Endothelial cell (in vitro differentiated cells): ENCODE results near the gene BCKDK. TPM values are rescaled to one million over a fixed set of nuclear protein-coding genes. Genes with fewer than 3 reads are reported as not detected.

Experiments used
- DNase-seq: peaks from one replicate; pipeline ENCODE4 v3.0.0; 2021; ENCODE audit warnings: low spot score
- H3K27ac Mint-ChIP-seq: one replicate; pipeline ENCODE4 v1.8.0; 2021; ENCODE audit warnings: mixed read lengths, inconsistent platforms; ENCODE audit not compliant: unreplicated experiment
- H3K27me3 Mint-ChIP-seq: one replicate; pipeline ENCODE4 v1.8.0; 2021; ENCODE audit warnings: mild to moderate bottlenecking, moderate library complexity, mixed read lengths, inconsistent platforms; ENCODE audit not compliant: unreplicated experiment
- H3K36me3 Mint-ChIP-seq: one replicate; pipeline ENCODE4 v1.8.0; 2021; ENCODE audit warnings: mild to moderate bottlenecking, low read depth, mixed read lengths, inconsistent platforms; ENCODE audit not compliant: unreplicated experiment
- H3K4me1 Mint-ChIP-seq: one replicate; pipeline ENCODE4 v1.8.0; 2021; ENCODE audit warnings: mild to moderate bottlenecking, mixed read lengths, inconsistent platforms; ENCODE audit not compliant: unreplicated experiment
- H3K4me3 Mint-ChIP-seq: one replicate; pipeline ENCODE4 v1.8.0; 2021; ENCODE audit warnings: mild to moderate bottlenecking, mixed read lengths, inconsistent platforms; ENCODE audit not compliant: unreplicated experiment
- H3K9me3 Mint-ChIP-seq: one replicate; pipeline ENCODE4 v1.8.0; 2021; ENCODE audit warnings: mixed read lengths, inconsistent platforms; ENCODE audit not compliant: unreplicated experiment
- CTCF ChIP-seq: fragments of 200-600 bp; sonication (generic); IDR thresholded peaks from one replicate; pipeline ENCODE4 v1.5.0; 2021; ENCODE audit warnings: antibody characterized with exemption; ENCODE audit not compliant: unreplicated experiment
- total RNA-seq: library from RNA; stranded (reverse); fragmentation: NEBNext Ultra II Directional; extraction: Animal tissue kit (Norgen Biotek cat#: 25700); gene quantifications from one replicate; pipeline ENCODE4 v1.2.1, GENCODE V29; 2021; ENCODE audit not compliant: unreplicated experiment

Gene BCKDK
- total RNA-seq, 1 donor from 2014 or later, result 56.8 TPM

- Mint-ChIP-seq H3K4me3 (no peak overlapping the region), H3K4me1 (peaks cover 6% of the 10 kb centered on the region), H3K36me3 (peaks cover 31% of the 10 kb centered on the region), H3K9me3 (no peaks in the 10 kb centered on the region), H3K27ac (peak overlapping the region; percentile 15), H3K27me3 (peaks cover 7% of the 10 kb centered on the region)
- no peak for TF ChIP-seq CTCF
- no peak for DNase-seq
Measured at GRCh38 chr16:31130336-31130891, 22.2 kb downstream of the BCKDK start.

GRCh38 chr16:31130899-31131298 is 22.7 kb downstream of the BCKDK start:
- Mint-ChIP-seq H3K4me3 (no peak overlapping the region), H3K4me1 (peaks cover 8% of the 10 kb centered on the region), H3K9me3 (no peaks in the 10 kb centered on the region), H3K27ac (no peak overlapping the region), H3K36me3 (peaks cover 30% of the 10 kb centered on the region), H3K27me3 (peaks cover 10% of the 10 kb centered on the region)
- DNase-seq, result no peak
- no peak for TF ChIP-seq CTCF

- Mint-ChIP-seq H3K27ac (no peak overlapping the region), H3K27me3 (peaks cover 13% of the 10 kb centered on the region), H3K36me3 (peaks cover 29% of the 10 kb centered on the region), H3K9me3 (no peaks in the 10 kb centered on the region), H3K4me3 (no peak overlapping the region), H3K4me1 (peaks cover 12% of the 10 kb centered on the region)
- TF ChIP-seq CTCF, result no peak
- DNase-seq, result no peak
Measured at GRCh38 chr16:31131416-31131815, 23.2 kb downstream of the BCKDK start.

GRCh38 chr16:31131841-31132271 is 23.7 kb downstream of the BCKDK start:
- Mint-ChIP-seq H3K9me3 (no peaks in the 10 kb centered on the region), H3K36me3 (peaks cover 28% of the 10 kb centered on the region), H3K27ac (no peak overlapping the region), H3K4me1 (peaks cover 12% of the 10 kb centered on the region), H3K27me3 (peaks cover 16% of the 10 kb centered on the region), H3K4me3 (no peak overlapping the region)
- DNase-seq, result no peak
- no peak for TF ChIP-seq CTCF

- no peak overlapping the region for H3K4me3 Mint-ChIP-seq
- peak overlapping the region; percentile 65 for H3K27ac Mint-ChIP-seq
- H3K36me3 Mint-ChIP-seq, result peaks cover 28% of the 10 kb centered on the region
- H3K9me3 Mint-ChIP-seq, result no peaks in the 10 kb centered on the region
- no peak for TF ChIP-seq CTCF
- peaks cover 17% of the 10 kb centered on the region for H3K27me3 Mint-ChIP-seq
- peaks cover 12% of the 10 kb centered on the region for H3K4me1 Mint-ChIP-seq
- DNase-seq, result no peak
Measured at GRCh38 chr16:31132303-31132979, 24.3 kb downstream of the BCKDK start.
